Tibial artery (tissue), 4 donors: ENCODE measurements around the gene EFNA1.

Experiments
- DNase-seq, 2 donors: peaks; one replicate each; pipeline ENCODE4 v3.0.0-alpha.2; 2019
- H3K27ac ChIP-seq, 2 donors: fragments of 200-600 bp; sonication (generic) in 1 of 2; 1 replicate in 1 of 2; 2 replicates in 1 of 2; pipeline ENCODE4 v1.5.1; 2018 to 2019; ENCODE audit warnings: mild to moderate bottlenecking in 1 of 2
- H3K27me3 ChIP-seq, 2 donors: fragments of 200-600 bp; sonication (generic) in 1 of 2; one replicate each; pipeline versions ENCODE4 v1.5.1 to v1.6.0; 2016 to 2019
- H3K36me3 ChIP-seq, 3 donors: fragments of 200-600 bp; sonication (generic) in 2 of 3; one replicate each; pipeline ENCODE4 v1.5.1; 2016 to 2019; ENCODE audit warnings: mild to moderate bottlenecking in 2 of 3
- H3K4me1 ChIP-seq, 4 donors: fragments of 200-600 bp; sonication (generic) in 2 of 4; 1 replicate in 3 of 4; 2 replicates in 1 of 4; pipeline ENCODE4 v1.5.1; 2016 to 2019
- H3K4me3 ChIP-seq, 2 donors: fragments of 200-600 bp; sonication (generic) in 1 of 2; 1 replicate in 1 of 2; 2 replicates in 1 of 2; pipeline ENCODE4 v1.5.1; 2018 to 2019; ENCODE audit warnings: mild to moderate bottlenecking in 2 of 2
- H3K9me3 ChIP-seq, 3 donors: fragments of 200-600 bp; sonication (generic) in 1 of 3; one replicate each; pipeline ENCODE4 v1.5.1; 2016 to 2019
- intact Hi-C: fragments of 100-400 bp; cut with DNase I; formaldehyde crosslinking; loops from one replicate; pipeline ENCODE4 v1.15.0; 2023; ENCODE audit warnings: low total_unique reads
- TF ChIP-seq, protein P1 (sequence below), 2 experiments: fragments of 200-600 bp in 1 of 2; fragments of 450-650 bp in 1 of 2; IDR thresholded peaks; one replicate each; pipeline ENCODE4 v1.5.1; 2017 to 2019; ENCODE audit warnings: antibody characterized with exemption in 2 of 2, mild to moderate bottlenecking in 1 of 2, moderate library complexity in 1 of 2

Gene EFNA1

GRCh38 chr1:155122308-155122707 lies 5.4 kb upstream of the EFNA1 start:
- H3K36me3 ChIP-seq, result no peaks in the 10 kb centered on the region
- peaks cover 0 to 14% of the 10 kb centered on the region in 2 donors for H3K27me3 ChIP-seq
- DNase-seq, result no peak
- peaks cover 0 to 29% (median 12%) of the 10 kb centered on the region in 4 donors for H3K4me1 ChIP-seq
- H3K4me3 ChIP-seq, result no peak overlapping the region
- no peak overlapping the region for H3K27ac ChIP-seq
- no peaks in the 10 kb centered on the region for H3K9me3 ChIP-seq
- TF ChIP-seq, protein P1, sequence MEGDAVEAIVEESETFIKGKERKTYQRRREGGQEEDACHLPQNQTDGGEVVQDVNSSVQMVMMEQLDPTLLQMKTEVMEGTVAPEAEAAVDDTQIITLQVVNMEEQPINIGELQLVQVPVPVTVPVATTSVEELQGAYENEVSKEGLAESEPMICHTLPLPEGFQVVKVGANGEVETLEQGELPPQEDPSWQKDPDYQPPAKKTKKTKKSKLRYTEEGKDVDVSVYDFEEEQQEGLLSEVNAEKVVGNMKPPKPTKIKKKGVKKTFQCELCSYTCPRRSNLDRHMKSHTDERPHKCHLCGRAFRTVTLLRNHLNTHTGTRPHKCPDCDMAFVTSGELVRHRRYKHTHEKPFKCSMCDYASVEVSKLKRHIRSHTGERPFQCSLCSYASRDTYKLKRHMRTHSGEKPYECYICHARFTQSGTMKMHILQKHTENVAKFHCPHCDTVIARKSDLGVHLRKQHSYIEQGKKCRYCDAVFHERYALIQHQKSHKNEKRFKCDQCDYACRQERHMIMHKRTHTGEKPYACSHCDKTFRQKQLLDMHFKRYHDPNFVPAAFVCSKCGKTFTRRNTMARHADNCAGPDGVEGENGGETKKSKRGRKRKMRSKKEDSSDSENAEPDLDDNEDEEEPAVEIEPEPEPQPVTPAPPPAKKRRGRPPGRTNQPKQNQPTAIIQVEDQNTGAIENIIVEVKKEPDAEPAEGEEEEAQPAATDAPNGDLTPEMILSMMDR (IDR thresholded peaks at IDR 0.05), result no peak
- intact Hi-C loops, result no loop called here

DNA sequence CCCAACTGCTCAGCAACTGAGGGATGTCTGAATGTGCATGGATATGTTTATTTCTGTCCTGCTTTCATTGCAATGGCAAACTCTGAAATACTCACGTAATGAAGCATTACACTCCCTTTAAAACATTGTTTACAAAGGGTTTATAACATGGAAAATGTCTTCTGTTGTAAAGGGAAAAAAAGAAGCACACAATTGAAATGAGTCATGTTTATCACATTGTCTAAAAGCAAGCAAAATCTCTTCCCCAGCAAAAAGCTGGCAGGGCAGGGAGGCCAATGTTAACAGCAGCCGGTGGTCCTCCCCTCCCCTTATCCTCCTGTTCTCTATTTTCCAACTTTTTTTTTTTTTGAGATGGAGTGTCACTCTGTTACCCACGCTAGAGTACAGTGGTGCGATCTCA lies 3.9 kb upstream of the EFNA1 start:
- no peak for DNase-seq
- TF ChIP-seq, protein P1 (IDR thresholded peaks at IDR 0.05), result no peak

GRCh38 chr1:155124503-155125463 lies 2.9 kb upstream of the EFNA1 start:
- intact Hi-C loops, result loop anchor here (5.0 kb wide), 1 partner anchor 32 kb away; no protein-coding TSS in a partner anchor
- no peak for DNase-seq
- Histone ChIP-seq H3K27me3 (peaks cover 0 to 25% of the 10 kb centered on the region in 2 donors), H3K4me3 (no peak overlapping the region), H3K9me3 (no peaks in the 10 kb centered on the region), H3K4me1 (peaks cover 0 to 39% (median 28%) of the 10 kb centered on the region in 4 donors), H3K27ac (no peak overlapping the region), H3K36me3 (no peaks in the 10 kb centered on the region)
- TF ChIP-seq, protein P1 (IDR thresholded peaks at IDR 0.05), result no peak

More for the DNA sequence above, 3.9 kb upstream of the EFNA1 start:
- Histone ChIP-seq H3K4me1 (peaks cover 0 to 39% (median 25%) of the 10 kb centered on the region in 4 donors), H3K27ac (no peak overlapping the region), H3K9me3 (no peaks in the 10 kb centered on the region), H3K36me3 (no peaks in the 10 kb centered on the region), H3K4me3 (no peak overlapping the region), H3K27me3 (peaks cover 0 to 17% of the 10 kb centered on the region in 2 donors)
- intact Hi-C loops, result no loop called here

DNA sequence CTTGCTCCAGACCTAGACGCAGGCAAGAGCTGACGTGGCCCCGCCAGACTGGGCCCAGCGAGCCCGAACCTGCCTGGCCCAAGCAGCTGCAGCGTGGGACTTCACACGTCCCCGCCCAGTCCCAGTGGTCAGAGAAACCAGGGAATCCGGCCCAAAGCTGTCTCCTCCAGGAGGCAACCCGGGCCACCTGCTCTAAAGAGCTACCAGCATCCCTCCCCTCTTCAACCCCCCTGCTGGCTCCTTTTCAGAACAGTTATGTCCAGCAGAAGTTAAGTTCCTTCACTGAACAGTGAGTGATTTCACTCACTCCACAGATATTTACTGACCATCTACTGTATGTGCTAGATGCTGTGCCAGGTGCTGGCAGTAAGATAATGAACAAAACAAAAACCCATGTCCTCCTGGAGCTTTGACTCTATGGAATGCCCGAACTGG lies 2.1 kb upstream of the EFNA1 start:
- H3K4me3 ChIP-seq, result no peak overlapping the region
- peaks cover 0 to 33% of the 10 kb centered on the region in 2 donors for H3K27me3 ChIP-seq
- no peak for DNase-seq
- H3K36me3 ChIP-seq, result no peaks in the 10 kb centered on the region
- H3K9me3 ChIP-seq, result no peaks in the 10 kb centered on the region
- intact Hi-C loops, result loop anchor here (5.0 kb wide), 1 partner anchor 33 kb away; no protein-coding TSS in a partner anchor
- H3K27ac ChIP-seq, result no peak overlapping the region
- H3K4me1 ChIP-seq, result peaks cover 0 to 39% (median 28%) of the 10 kb centered on the region in 4 donors
- TF ChIP-seq, protein P1 (IDR thresholded peaks at IDR 0.05), result no peak

- TF ChIP-seq, protein P1 (IDR thresholded peaks at IDR 0.05), result no peak
- H3K4me1 ChIP-seq, result peaks cover 0 to 39% (median 28%) of the 10 kb centered on the region in 4 donors
- H3K27ac ChIP-seq, result peak overlapping the region in 1 of 2 donors; percentile 62
- H3K27me3 ChIP-seq, result peaks cover 0 to 38% of the 10 kb centered on the region in 2 donors
- intact Hi-C loops, result loop anchor here (5.0 kb wide), 1 partner anchor 34 kb away; no protein-coding TSS in a partner anchor
- no peaks in the 10 kb centered on the region for H3K9me3 ChIP-seq
- H3K4me3 ChIP-seq, result peak overlapping the region; percentile 55 to 59
- peak in 1 of 2 donors; percentile 73 for DNase-seq
- H3K36me3 ChIP-seq, result peaks cover 0 to under 1% (median 0%) of the 10 kb centered on the region in 3 donors
These were observed 1.6 kb upstream of the EFNA1 start for GRCh38 chr1:155125946-155126555.
